Dendritic cell treated with granulocyte-macrophage colony-stimulating factor and Interleukin-4, amounts not matched to agents 40 ng/mL and 50 ng/mL, for 4 days (primary cell): ENCODE measurements around the gene PGPEP1.
A peak's percentile ranks its signal among the peaks of the same experiment; 100 is the strongest.

Experiments used
- H3K27ac Mint-ChIP-seq: one replicate; pipeline ENCODE4 v1.8.0; 2022; ENCODE audit warnings: mild to moderate bottlenecking, mixed read lengths
- H3K27me3 Mint-ChIP-seq: one replicate; pipeline ENCODE4 v1.8.0; 2022; ENCODE audit warnings: mild to moderate bottlenecking, mixed read lengths
- H3K36me3 Mint-ChIP-seq: one replicate; pipeline ENCODE4 v1.8.0; 2022; ENCODE audit warnings: low read depth, mixed read lengths
- H3K4me1 Mint-ChIP-seq: one replicate; pipeline ENCODE4 v1.8.0; 2022; ENCODE audit warnings: low read depth, mixed read lengths
- H3K4me3 Mint-ChIP-seq: one replicate; pipeline ENCODE4 v1.8.0; 2022; ENCODE audit warnings: mild to moderate bottlenecking, moderate library complexity, mixed read lengths
- H3K9me3 Mint-ChIP-seq: one replicate; pipeline ENCODE4 v1.8.0; 2022; ENCODE audit warnings: mixed read lengths
- intact Hi-C: fragments of 100-400 bp; cut with micrococcal nuclease; formaldehyde crosslinking; loops from one replicate; pipeline ENCODE4 v1.15.0; 2022

Gene PGPEP1

GRCh38 chr19:18300930-18301717 lies 39.3 kb upstream of the PGPEP1 start:
- Mint-ChIP-seq H3K4me3 (peak overlapping the region; percentile 2), H3K4me1 (peaks cover 59% of the 10 kb centered on the region)
- intact Hi-C loops: no loop called here

GRCh38 chr19:18301718-18302111 lies 38.7 kb upstream of the PGPEP1 start:
- Mint-ChIP-seq H3K27ac (peak overlapping the region; percentile 82), H3K36me3 (peaks cover 21% of the 10 kb centered on the region), H3K4me1 (peaks cover 59% of the 10 kb centered on the region), H3K4me3 (no peak overlapping the region), H3K27me3 (no peaks in the 10 kb centered on the region), H3K9me3 (no peaks in the 10 kb centered on the region)
- intact Hi-C loops: no loop called here

More at GRCh38 chr19:18300930-18301717, 39.3 kb upstream of the PGPEP1 start:
- Mint-ChIP-seq H3K36me3 (peaks cover 15% of the 10 kb centered on the region), H3K27me3 (no peaks in the 10 kb centered on the region), H3K9me3 (no peaks in the 10 kb centered on the region), H3K27ac (peak overlapping the region; percentile 82)

- intact Hi-C loops: loop anchor here (1.0 kb wide), 1 partner anchor 11 kb away; no protein-coding TSS in a partner anchor
- Mint-ChIP-seq H3K4me3 (peak overlapping the region; percentile 75), H3K9me3 (no peaks in the 10 kb centered on the region), H3K27me3 (no peaks in the 10 kb centered on the region), H3K27ac (peak overlapping the region; percentile 87), H3K4me1 (peaks cover 61% of the 10 kb centered on the region), H3K36me3 (peaks cover 45% of the 10 kb centered on the region)
These were observed 36.3 kb upstream of the PGPEP1 start for GRCh38 chr19:18304208-18304457.

GRCh38 chr19:18304458-18305310 lies 35.7 kb upstream of the PGPEP1 start:
- Mint-ChIP-seq H3K4me1 (peaks cover 61% of the 10 kb centered on the region), H3K9me3 (no peaks in the 10 kb centered on the region), H3K4me3 (peak overlapping the region; percentile 75), H3K36me3 (peaks cover 51% of the 10 kb centered on the region), H3K27me3 (no peaks in the 10 kb centered on the region), H3K27ac (peak overlapping the region; percentile 87)
- intact Hi-C loops: loop anchor here (1.0 kb wide), 2 partner anchors 11 to 14 kb away; no protein-coding TSS in a partner anchor

GRCh38 chr19:18306209-18306887 lies 34.0 kb upstream of the PGPEP1 start:
- peaks cover 67% of the 10 kb centered on the region for H3K36me3 Mint-ChIP-seq
- intact Hi-C loops: no loop called here

GRCh38 chr19:18306888-18307260 lies 33.5 kb upstream of the PGPEP1 start:
- peaks cover 58% of the 10 kb centered on the region for H3K4me1 Mint-ChIP-seq
- intact Hi-C loops: no loop called here
- H3K36me3 Mint-ChIP-seq: peaks cover 73% of the 10 kb centered on the region
- H3K9me3 Mint-ChIP-seq: no peaks in the 10 kb centered on the region
- H3K27me3 Mint-ChIP-seq: no peaks in the 10 kb centered on the region
- H3K4me3 Mint-ChIP-seq: no peak overlapping the region
- H3K27ac Mint-ChIP-seq: peak overlapping the region; percentile 30

More at GRCh38 chr19:18306209-18306887, 34.0 kb upstream of the PGPEP1 start:
- peak overlapping the region; percentile 87 for H3K27ac Mint-ChIP-seq
- no peaks in the 10 kb centered on the region for H3K27me3 Mint-ChIP-seq
- H3K9me3 Mint-ChIP-seq: no peaks in the 10 kb centered on the region
- no peak overlapping the region for H3K4me3 Mint-ChIP-seq
- peaks cover 62% of the 10 kb centered on the region for H3K4me1 Mint-ChIP-seq

GRCh38 chr19:18307271-18307681 lies 33.1 kb upstream of the PGPEP1 start:
- no peaks in the 10 kb centered on the region for H3K27me3 Mint-ChIP-seq
- H3K36me3 Mint-ChIP-seq: peaks cover 77% of the 10 kb centered on the region
- no peaks in the 10 kb centered on the region for H3K9me3 Mint-ChIP-seq
- H3K27ac Mint-ChIP-seq: peak overlapping the region; percentile 30
- intact Hi-C loops: no loop called here
- peaks cover 58% of the 10 kb centered on the region for H3K4me1 Mint-ChIP-seq
- no peak overlapping the region for H3K4me3 Mint-ChIP-seq

GRCh38 chr19:18308051-18308947 lies 32.1 kb upstream of the PGPEP1 start:
- no peak overlapping the region for H3K27ac Mint-ChIP-seq
- H3K36me3 Mint-ChIP-seq: peaks cover 87% of the 10 kb centered on the region
- intact Hi-C loops: no loop called here
- no peaks in the 10 kb centered on the region for H3K9me3 Mint-ChIP-seq
- H3K4me1 Mint-ChIP-seq: peaks cover 54% of the 10 kb centered on the region
- no peak overlapping the region for H3K4me3 Mint-ChIP-seq
- H3K27me3 Mint-ChIP-seq: no peaks in the 10 kb centered on the region

- intact Hi-C loops: no loop called here
- Mint-ChIP-seq H3K27me3 (no peaks in the 10 kb centered on the region), H3K4me3 (no peak overlapping the region), H3K9me3 (no peaks in the 10 kb centered on the region), H3K36me3 (peaks cover 93% of the 10 kb centered on the region), H3K4me1 (peaks cover 48% of the 10 kb centered on the region), H3K27ac (no peak overlapping the region)
These were observed 31.5 kb upstream of the PGPEP1 start for GRCh38 chr19:18308948-18309325.

GRCh38 chr19:18309525-18310064 lies 30.8 kb upstream of the PGPEP1 start:
- peaks cover 97% of the 10 kb centered on the region for H3K36me3 Mint-ChIP-seq
- intact Hi-C loops: no loop called here
- no peak overlapping the region for H3K4me3 Mint-ChIP-seq
- peaks cover 41% of the 10 kb centered on the region for H3K4me1 Mint-ChIP-seq
- no peaks in the 10 kb centered on the region for H3K9me3 Mint-ChIP-seq
- H3K27me3 Mint-ChIP-seq: no peaks in the 10 kb centered on the region
- H3K27ac Mint-ChIP-seq: no peak overlapping the region

GRCh38 chr19:18310118-18310909 lies 30.1 kb upstream of the PGPEP1 start:
- Mint-ChIP-seq H3K4me3 (no peak overlapping the region), H3K4me1 (peaks cover 34% of the 10 kb centered on the region), H3K27ac (no peak overlapping the region), H3K9me3 (no peaks in the 10 kb centered on the region), H3K27me3 (no peaks in the 10 kb centered on the region), H3K36me3 (peaks cover 98% of the 10 kb centered on the region)
- intact Hi-C loops: no loop called here

- H3K9me3 Mint-ChIP-seq: no peaks in the 10 kb centered on the region
- no peak overlapping the region for H3K27ac Mint-ChIP-seq
- no peak overlapping the region for H3K4me3 Mint-ChIP-seq
- H3K27me3 Mint-ChIP-seq: no peaks in the 10 kb centered on the region
- intact Hi-C loops: no loop called here
- H3K36me3 Mint-ChIP-seq: peaks cover 100% of the 10 kb centered on the region
- peaks cover 28% of the 10 kb centered on the region for H3K4me1 Mint-ChIP-seq
These were observed 29.4 kb upstream of the PGPEP1 start for GRCh38 chr19:18310966-18311365.
